Activated CD8-positive, alpha-beta T cell treated with anti-CD3 and anti-CD28 coated beads for 36 hours (primary cell): Measurements from ENCODE around the gene GABRR2. TPM values are rescaled to one million over a fixed set of nuclear protein-coding genes. Genes with fewer than 3 reads are reported as not detected.

Experiments used
- ATAC-seq: fragments of 200-7000 bp; cut with Tn5 transposase; one replicate; pipeline ENCODE4 v1.10.0; 2021; ENCODE audit warnings: mild to moderate bottlenecking, moderate library complexity
- CTCF ChIA-PET: fragments of 350-600 bp; sonication (Branson Sonifier 250); formaldehyde crosslinking; loops from one replicate; lab custom pipeline; 2021; ENCODE audit warnings: antibody characterized with exemption; lab: Charles Lee
- POLR2A ChIA-PET: fragments of 350-600 bp; sonication (Branson Sonifier 250); formaldehyde crosslinking; loops from one replicate; lab custom pipeline; 2021; ENCODE audit warnings: antibody characterized with exemption; lab: Charles Lee
- DNase-seq: peaks from one replicate; pipeline ENCODE4 v3.0.0-alpha.2; 2020
- H3K27ac Mint-ChIP-seq: one replicate; pipeline ENCODE4 v1.8.0; 2021; ENCODE audit warnings: mild to moderate bottlenecking, mixed read lengths
- H3K27me3 Mint-ChIP-seq: one replicate; pipeline ENCODE4 v1.8.0; 2021; ENCODE audit warnings: mixed read lengths
- H3K36me3 Mint-ChIP-seq: one replicate; pipeline ENCODE4 v1.8.0; 2021; ENCODE audit warnings: low read depth, mixed read lengths
- H3K4me1 Mint-ChIP-seq: one replicate; pipeline ENCODE4 v1.8.0; 2021; ENCODE audit warnings: low read depth, mixed read lengths
- H3K4me3 Mint-ChIP-seq: one replicate; pipeline ENCODE4 v1.8.0; 2021; ENCODE audit warnings: mild to moderate bottlenecking, moderate library complexity, mixed read lengths
- H3K9me3 Mint-ChIP-seq: one replicate; pipeline ENCODE4 v1.8.0; 2021; ENCODE audit warnings: mixed read lengths
- intact Hi-C: fragments of 100-400 bp; cut with micrococcal nuclease; formaldehyde crosslinking; loops from one replicate; pipeline ENCODE4 v1.10.0; 2022
- total RNA-seq, 2 experiments: library from RNA; stranded (reverse); gene quantifications; one replicate each; pipeline ENCODE4 v1.2.3, GENCODE V29; 2021
- TF ChIP-seq, protein P1 (sequence below): fragments of 200-600 bp; IDR thresholded peaks from one replicate; pipeline ENCODE4 v1.8.0; 2022; ENCODE audit warnings: antibody characterized with exemption, mild to moderate bottlenecking

GABRR2 gene
- total RNA-seq, 2 experiments from 2014 or later, result 0.20 to 0.40 TPM

GRCh38 chr6:89260310-89260709 is 54.8 kb downstream of the GABRR2 start:
- TF ChIP-seq, protein P1, sequence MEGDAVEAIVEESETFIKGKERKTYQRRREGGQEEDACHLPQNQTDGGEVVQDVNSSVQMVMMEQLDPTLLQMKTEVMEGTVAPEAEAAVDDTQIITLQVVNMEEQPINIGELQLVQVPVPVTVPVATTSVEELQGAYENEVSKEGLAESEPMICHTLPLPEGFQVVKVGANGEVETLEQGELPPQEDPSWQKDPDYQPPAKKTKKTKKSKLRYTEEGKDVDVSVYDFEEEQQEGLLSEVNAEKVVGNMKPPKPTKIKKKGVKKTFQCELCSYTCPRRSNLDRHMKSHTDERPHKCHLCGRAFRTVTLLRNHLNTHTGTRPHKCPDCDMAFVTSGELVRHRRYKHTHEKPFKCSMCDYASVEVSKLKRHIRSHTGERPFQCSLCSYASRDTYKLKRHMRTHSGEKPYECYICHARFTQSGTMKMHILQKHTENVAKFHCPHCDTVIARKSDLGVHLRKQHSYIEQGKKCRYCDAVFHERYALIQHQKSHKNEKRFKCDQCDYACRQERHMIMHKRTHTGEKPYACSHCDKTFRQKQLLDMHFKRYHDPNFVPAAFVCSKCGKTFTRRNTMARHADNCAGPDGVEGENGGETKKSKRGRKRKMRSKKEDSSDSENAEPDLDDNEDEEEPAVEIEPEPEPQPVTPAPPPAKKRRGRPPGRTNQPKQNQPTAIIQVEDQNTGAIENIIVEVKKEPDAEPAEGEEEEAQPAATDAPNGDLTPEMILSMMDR, result no peak
- Mint-ChIP-seq H3K27me3 (no peaks in the 10 kb centered on the region), H3K9me3 (no peaks in the 10 kb centered on the region), H3K4me3 (no peak overlapping the region), H3K36me3 (no peaks in the 10 kb centered on the region), H3K27ac (no peak overlapping the region), H3K4me1 (peaks cover 9% of the 10 kb centered on the region)
- ATAC-seq (no peak), DNase-seq (no peak)
- intact Hi-C loops, result no loop called here
- ChIA-PET CTCF (interaction anchor here (1.4 to 1.9 kb wide), 2 partner anchors 108 to 112 kb away, joined by 3 to 5 read pairs; no protein-coding TSS in a partner anchor), POLR2A (no interaction called here)

DNA sequence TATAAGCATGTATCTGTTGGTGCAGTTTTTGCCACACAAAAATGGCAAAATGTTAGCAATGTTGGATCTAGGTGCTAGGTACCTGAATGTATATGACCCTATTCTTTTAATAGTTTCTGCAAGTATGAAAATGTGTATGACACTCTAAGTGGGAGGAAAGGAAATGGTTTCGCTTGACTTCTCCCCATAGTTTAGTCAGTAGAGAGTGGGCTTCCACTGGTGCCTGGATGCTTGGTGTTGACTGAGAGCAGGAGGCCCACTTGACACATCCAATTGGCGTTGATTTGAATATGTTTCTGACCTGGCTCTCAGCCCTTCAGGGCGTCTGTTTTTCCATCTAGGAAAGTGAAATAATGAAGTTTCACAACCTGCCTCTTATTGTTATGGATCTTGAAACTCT is 56.2 kb downstream of the GABRR2 start:
- no peaks in the 10 kb centered on the region for H3K27me3 Mint-ChIP-seq
- POLR2A ChIA-PET, result no interaction called here

DNA sequence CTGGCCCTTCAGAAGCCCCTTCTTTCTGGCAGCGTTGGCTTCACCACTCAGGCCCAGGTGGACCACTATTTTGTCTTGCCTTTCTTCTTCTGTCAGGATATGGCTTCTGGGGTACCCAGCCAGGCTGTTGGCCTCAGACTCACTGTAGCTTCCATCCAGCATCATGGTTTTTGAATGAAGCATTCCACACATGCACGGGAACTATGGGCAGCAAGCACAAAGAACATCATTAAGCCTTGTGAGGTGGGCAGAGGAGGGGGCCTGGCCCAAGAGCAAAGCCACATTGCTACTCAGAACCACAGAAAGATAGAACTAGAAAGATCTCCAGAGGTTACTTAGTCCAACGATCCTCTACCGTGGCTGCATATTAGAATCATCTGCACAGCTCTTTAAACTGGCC is 57.3 kb downstream of the GABRR2 start:
- TF ChIP-seq, protein P1, result no peak
- CTCF ChIA-PET, result no interaction called here
- no peaks in the 10 kb centered on the region for H3K9me3 Mint-ChIP-seq
- ATAC-seq, result no peak
- intact Hi-C loops, result no loop called here
- H3K4me1 Mint-ChIP-seq, result peaks cover 9% of the 10 kb centered on the region
- no peak overlapping the region for H3K27ac Mint-ChIP-seq
- no peak for DNase-seq
- H3K27me3 Mint-ChIP-seq, result no peaks in the 10 kb centered on the region
- no peak overlapping the region for H3K4me3 Mint-ChIP-seq
- H3K36me3 Mint-ChIP-seq, result no peaks in the 10 kb centered on the region
- POLR2A ChIA-PET, result no interaction called here

More for the DNA sequence above, 56.2 kb downstream of the GABRR2 start:
- no peak for DNase-seq
- Mint-ChIP-seq H3K9me3 (no peaks in the 10 kb centered on the region), H3K27ac (no peak overlapping the region), H3K4me3 (no peak overlapping the region), H3K36me3 (no peaks in the 10 kb centered on the region), H3K4me1 (peaks cover 9% of the 10 kb centered on the region)
- intact Hi-C loops, result no loop called here
- TF ChIP-seq, protein P1, result no peak
- ATAC-seq, result no peak
- CTCF ChIA-PET, result interaction anchor here (0.8 kb wide), 1 partner anchor 166 kb away, joined by 3 read pairs; no protein-coding TSS in a partner anchor

GRCh38 chr6:89257346-89257745 is 57.8 kb downstream of the GABRR2 start:
- POLR2A ChIA-PET, result no interaction called here

GRCh38 chr6:89255417-89255816 is 59.7 kb downstream of the GABRR2 start:
- CTCF ChIA-PET, result interaction anchor here (0.8 kb wide), 1 partner anchor 117 kb away, joined by 3 read pairs; no protein-coding TSS in a partner anchor
- H3K27me3 Mint-ChIP-seq, result no peaks in the 10 kb centered on the region
- H3K9me3 Mint-ChIP-seq, result no peaks in the 10 kb centered on the region
- peaks cover 4% of the 10 kb centered on the region for H3K4me1 Mint-ChIP-seq
- no peak for DNase-seq
- H3K4me3 Mint-ChIP-seq, result no peak overlapping the region
- H3K27ac Mint-ChIP-seq, result no peak overlapping the region
- H3K36me3 Mint-ChIP-seq, result no peaks in the 10 kb centered on the region
- POLR2A ChIA-PET, result no interaction called here
- TF ChIP-seq, protein P1, result no peak
- no peak for ATAC-seq
- intact Hi-C loops, result no loop called here

More at GRCh38 chr6:89257346-89257745, 57.8 kb downstream of the GABRR2 start:
- DNase-seq (no peak), ATAC-seq (no peak)
- TF ChIP-seq, protein P1, result no peak
- intact Hi-C loops, result no loop called here
- Mint-ChIP-seq H3K36me3 (no peaks in the 10 kb centered on the region), H3K27me3 (no peaks in the 10 kb centered on the region), H3K9me3 (no peaks in the 10 kb centered on the region), H3K4me3 (no peak overlapping the region), H3K4me1 (peaks cover 9% of the 10 kb centered on the region), H3K27ac (no peak overlapping the region)
- CTCF ChIA-PET, result no interaction called here
